A673 (cell line): ENCODE measurements around the gene LTBP4.

Experiments
- EZH2 ChIP-seq: fragments of 200-600 bp; sonication (generic); IDR thresholded peaks from 2 replicates; pipeline ENCODE4 v1.6.1; 2017; ENCODE audit warnings: borderline replicate concordance, low read depth, mild to moderate bottlenecking, mixed read lengths, antibody characterized with exemption, low read length; ENCODE audit not compliant: poor library complexity, severe bottlenecking
- TF ChIP-seq, protein P1 (sequence below): fragments of 300-800, 200-600 bp; sonication (generic); conservative IDR thresholded peaks from 2 replicates; pipeline ENCODE4 v1.5.1; 2017; ENCODE audit warnings: low read depth, mild to moderate bottlenecking, antibody characterized with exemption, low read length, moderate library complexity, mixed read lengths

DNA sequence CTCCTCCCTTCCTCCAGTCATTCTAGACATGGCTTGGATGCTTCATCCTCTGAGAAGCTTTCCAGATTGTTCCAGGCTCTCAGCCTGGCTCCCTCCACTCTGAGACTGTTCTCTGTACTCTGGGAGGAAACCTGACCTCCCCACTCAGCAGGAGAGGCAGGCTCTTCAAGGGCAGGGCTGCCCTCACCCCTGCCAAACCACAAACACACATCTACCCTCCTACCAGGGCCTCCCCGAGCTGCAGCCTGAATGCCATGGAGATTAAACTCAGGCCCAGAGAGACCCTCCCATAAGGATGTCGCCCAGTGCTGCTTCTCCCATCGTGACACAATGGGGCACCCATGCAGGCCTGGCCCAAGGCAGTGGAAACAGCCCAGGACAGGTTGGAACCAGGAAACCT lies 73.1 kb downstream of the LTBP4 start:
- TF ChIP-seq, protein P1, sequence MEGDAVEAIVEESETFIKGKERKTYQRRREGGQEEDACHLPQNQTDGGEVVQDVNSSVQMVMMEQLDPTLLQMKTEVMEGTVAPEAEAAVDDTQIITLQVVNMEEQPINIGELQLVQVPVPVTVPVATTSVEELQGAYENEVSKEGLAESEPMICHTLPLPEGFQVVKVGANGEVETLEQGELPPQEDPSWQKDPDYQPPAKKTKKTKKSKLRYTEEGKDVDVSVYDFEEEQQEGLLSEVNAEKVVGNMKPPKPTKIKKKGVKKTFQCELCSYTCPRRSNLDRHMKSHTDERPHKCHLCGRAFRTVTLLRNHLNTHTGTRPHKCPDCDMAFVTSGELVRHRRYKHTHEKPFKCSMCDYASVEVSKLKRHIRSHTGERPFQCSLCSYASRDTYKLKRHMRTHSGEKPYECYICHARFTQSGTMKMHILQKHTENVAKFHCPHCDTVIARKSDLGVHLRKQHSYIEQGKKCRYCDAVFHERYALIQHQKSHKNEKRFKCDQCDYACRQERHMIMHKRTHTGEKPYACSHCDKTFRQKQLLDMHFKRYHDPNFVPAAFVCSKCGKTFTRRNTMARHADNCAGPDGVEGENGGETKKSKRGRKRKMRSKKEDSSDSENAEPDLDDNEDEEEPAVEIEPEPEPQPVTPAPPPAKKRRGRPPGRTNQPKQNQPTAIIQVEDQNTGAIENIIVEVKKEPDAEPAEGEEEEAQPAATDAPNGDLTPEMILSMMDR: no peak
- TF ChIP-seq EZH2: no peak
